Fibroblast of mammary gland (primary cell): ENCODE results near the gene LAPTM5.

Experiments used
- DNase-seq: peaks from one replicate; pipeline ENCODE4 v3.0.0-alpha.2; 2010; ENCODE audit warnings: low read depth
- H3K4me3 ChIP-seq: 2 replicates; pipeline ENCODE4 v1.5.1; 2011; ENCODE audit warnings: low read depth, mild to moderate bottlenecking, low read length, moderate library complexity; ENCODE audit not compliant: control insufficient read depth
- TF ChIP-seq, protein P1 (sequence below): conservative IDR thresholded peaks from 2 replicates; pipeline ENCODE4 v1.5.1; 2011; ENCODE audit warnings: low read depth, low read length, inconsistent platforms; ENCODE audit not compliant: control insufficient read depth, insufficient read depth

The LAPTM5 gene

GRCh38 chr1:30705698-30706097 is 51.9 kb downstream of the LAPTM5 start:
- no peak for DNase-seq
- TF ChIP-seq, protein P1, sequence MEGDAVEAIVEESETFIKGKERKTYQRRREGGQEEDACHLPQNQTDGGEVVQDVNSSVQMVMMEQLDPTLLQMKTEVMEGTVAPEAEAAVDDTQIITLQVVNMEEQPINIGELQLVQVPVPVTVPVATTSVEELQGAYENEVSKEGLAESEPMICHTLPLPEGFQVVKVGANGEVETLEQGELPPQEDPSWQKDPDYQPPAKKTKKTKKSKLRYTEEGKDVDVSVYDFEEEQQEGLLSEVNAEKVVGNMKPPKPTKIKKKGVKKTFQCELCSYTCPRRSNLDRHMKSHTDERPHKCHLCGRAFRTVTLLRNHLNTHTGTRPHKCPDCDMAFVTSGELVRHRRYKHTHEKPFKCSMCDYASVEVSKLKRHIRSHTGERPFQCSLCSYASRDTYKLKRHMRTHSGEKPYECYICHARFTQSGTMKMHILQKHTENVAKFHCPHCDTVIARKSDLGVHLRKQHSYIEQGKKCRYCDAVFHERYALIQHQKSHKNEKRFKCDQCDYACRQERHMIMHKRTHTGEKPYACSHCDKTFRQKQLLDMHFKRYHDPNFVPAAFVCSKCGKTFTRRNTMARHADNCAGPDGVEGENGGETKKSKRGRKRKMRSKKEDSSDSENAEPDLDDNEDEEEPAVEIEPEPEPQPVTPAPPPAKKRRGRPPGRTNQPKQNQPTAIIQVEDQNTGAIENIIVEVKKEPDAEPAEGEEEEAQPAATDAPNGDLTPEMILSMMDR, result no peak

GRCh38 chr1:30704765-30705509 is 52.6 kb downstream of the LAPTM5 start:
- no peak for DNase-seq
- no peak overlapping the region for H3K4me3 ChIP-seq
- TF ChIP-seq, protein P1, result no peak

More at GRCh38 chr1:30705698-30706097, 51.9 kb downstream of the LAPTM5 start:
- no peak overlapping the region for H3K4me3 ChIP-seq

DNA sequence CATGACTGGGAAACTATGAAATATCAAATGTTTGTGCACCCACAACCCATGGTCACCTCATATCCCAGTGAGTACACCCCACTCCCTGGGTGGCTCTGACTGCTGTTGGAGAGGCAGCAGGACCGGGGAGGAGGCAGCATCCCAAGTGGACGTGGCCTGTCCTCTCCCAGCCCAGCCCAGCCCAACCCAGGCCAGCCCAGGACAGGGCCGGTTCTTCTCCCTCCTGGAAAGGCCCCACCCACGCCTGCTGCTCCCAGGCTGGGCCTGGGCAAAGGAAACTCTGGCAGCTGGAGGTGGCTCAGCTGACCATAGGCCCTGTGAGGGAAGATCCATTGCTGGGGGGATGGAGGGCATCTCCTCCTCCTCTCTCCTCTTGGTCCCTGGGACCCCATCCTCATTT is 53.3 kb downstream of the LAPTM5 start:
- H3K4me3 ChIP-seq, result no peak overlapping the region
- DNase-seq, result peak; percentile 47
- TF ChIP-seq, protein P1, result no peak

GRCh38 chr1:30702823-30703222 is 54.8 kb downstream of the LAPTM5 start:
- no peak for DNase-seq
- TF ChIP-seq, protein P1, result no peak
- H3K4me3 ChIP-seq, result no peak overlapping the region

DNA sequence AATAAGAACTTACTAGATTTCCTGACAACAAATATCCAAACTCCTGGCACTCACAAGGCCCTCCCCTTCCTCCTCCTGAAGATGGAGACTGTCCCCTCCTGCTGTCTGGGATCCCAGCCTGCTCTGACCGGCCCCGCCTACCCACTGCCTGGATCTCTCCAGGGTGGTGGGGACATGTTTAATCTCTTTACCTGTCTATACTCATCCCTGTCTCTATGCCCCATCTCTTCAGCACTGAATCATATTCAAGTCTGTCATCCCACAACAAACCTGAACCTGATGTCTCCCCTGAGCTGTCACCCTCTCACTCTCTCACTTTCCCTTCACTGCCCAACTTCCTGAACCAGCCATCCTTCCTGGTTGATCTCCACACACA is 56.3 kb downstream of the LAPTM5 start:
- no peak overlapping the region for H3K4me3 ChIP-seq
- TF ChIP-seq, protein P1, result no peak
- no peak for DNase-seq

DNA sequence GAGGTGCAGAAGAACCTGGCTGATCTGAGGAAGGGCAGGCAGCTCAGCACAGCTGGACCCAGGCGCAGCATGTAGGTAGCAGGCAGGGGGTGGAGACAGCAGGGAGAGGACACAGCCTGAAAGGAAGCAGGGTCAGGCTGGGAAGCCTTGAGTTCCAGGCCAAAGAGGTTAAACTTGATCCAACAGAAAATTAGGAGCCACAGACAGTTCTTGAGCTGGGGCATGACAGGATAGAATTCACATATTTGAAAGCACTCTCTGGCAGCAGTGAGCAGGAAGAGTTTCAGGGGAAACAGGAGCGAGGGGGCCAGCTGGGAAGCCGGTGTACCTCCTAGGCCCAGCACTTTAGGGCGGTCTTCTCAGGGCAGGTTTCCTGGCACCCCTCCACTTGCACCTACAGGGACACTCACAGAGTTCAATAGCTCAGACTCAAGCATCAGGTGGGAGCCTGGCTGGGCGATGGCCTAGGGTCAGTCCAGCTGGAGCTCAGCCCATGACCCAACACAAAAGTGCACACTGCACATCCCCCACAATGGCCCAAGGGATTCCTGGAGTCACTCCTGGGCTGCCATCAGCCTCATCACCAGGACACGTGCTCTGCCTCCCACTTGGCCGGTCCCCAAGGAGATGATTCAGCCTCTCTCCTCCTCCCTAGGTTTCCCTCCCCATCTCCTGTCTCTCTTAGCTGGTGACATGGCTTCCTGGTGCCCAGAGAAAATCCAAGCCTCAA is 56.9 kb downstream of the LAPTM5 start:
- DNase-seq, result peak; percentile 89

More for the DNA sequence above, 56.9 kb downstream of the LAPTM5 start:
- no peak overlapping the region for H3K4me3 ChIP-seq
- TF ChIP-seq, protein P1, result no peak
